ENCODE data around the gene USP3. TPM values are rescaled to one million over a fixed set of nuclear protein-coding genes. Genes with fewer than 3 reads are reported as not detected.

USP3 gene
- polyA plus RNA-seq, 4 donors: 24.7 to 36.1 (median 28.9) TPM

- H3K27me3 ChIP-seq (ENCODE audit: control insufficient read depth in 3 of 3, insufficient read depth in 3 of 3, low read length in 3 of 3): no peaks in the 10 kb centered on the region
- H3K36me3 ChIP-seq (ENCODE audit: control insufficient read depth in 3 of 3, insufficient read depth in 2 of 3, low read depth in 1 of 3, low read length in 3 of 3): no peaks in the 10 kb centered on the region
- H3K4me3 ChIP-seq (ENCODE audit: low read depth in 1 of 3, low read length in 3 of 3): no peak overlapping the region
- peaks cover 5 to 54% (median 11%) of the 10 kb centered on the region in 3 donors for H3K4me1 ChIP-seq (ENCODE audit: control insufficient read depth in 3 of 3, insufficient read depth in 2 of 3, low read depth in 1 of 3, low read length in 2 of 3)
- peaks cover 0 to 6% of the 10 kb centered on the region in 2 donors for H3K9me3 ChIP-seq (ENCODE audit: control insufficient read depth in 2 of 2, insufficient read depth in 1 of 2, low read depth in 1 of 2, low read length in 1 of 2)
- 3 to 34% (median 17%) methylated on average over 2 of the region's 2 CpGs for WGBS, 3 donors
- no peak for FAIRE-seq
- peak; percentile 62 to 83 for DNase-seq
- peak overlapping the region in 1 of 3 donors; percentile 82 for H3K27ac ChIP-seq (ENCODE audit: low read depth in 1 of 3, low read length in 2 of 3)
These were observed 42.3 kb upstream of the USP3 start for GRCh38 chr15:63462088-63462487.

- H3K4me3 ChIP-seq (ENCODE audit: low read depth in 1 of 3, low read length in 3 of 3): no peak overlapping the region
- no peaks in the 10 kb centered on the region for H3K27me3 ChIP-seq (ENCODE audit: control insufficient read depth in 3 of 3, insufficient read depth in 3 of 3, low read length in 3 of 3)
- DNase-seq: no peak
- FAIRE-seq: no peak
- H3K27ac ChIP-seq (ENCODE audit: low read depth in 1 of 3, low read length in 2 of 3): peak overlapping the region in 1 of 3 donors; percentile 44
- no peaks in the 10 kb centered on the region for H3K36me3 ChIP-seq (ENCODE audit: control insufficient read depth in 3 of 3, insufficient read depth in 2 of 3, low read depth in 1 of 3, low read length in 3 of 3)
- H3K9me3 ChIP-seq (ENCODE audit: control insufficient read depth in 2 of 2, insufficient read depth in 1 of 2, low read depth in 1 of 2, low read length in 1 of 2): peaks cover 0 to 6% of the 10 kb centered on the region in 2 donors
- H3K4me1 ChIP-seq (ENCODE audit: control insufficient read depth in 3 of 3, insufficient read depth in 2 of 3, low read depth in 1 of 3, low read length in 2 of 3): peaks cover 5 to 54% (median 11%) of the 10 kb centered on the region in 3 donors
These were observed 41.4 kb upstream of the USP3 start for GRCh38 chr15:63463036-63463435.

GRCh38 chr15:63463793-63464192 is 40.6 kb upstream of the USP3 start:
- H3K27me3 ChIP-seq (ENCODE audit: control insufficient read depth in 3 of 3, insufficient read depth in 3 of 3, low read length in 3 of 3): no peaks in the 10 kb centered on the region
- no peak overlapping the region for H3K27ac ChIP-seq (ENCODE audit: low read depth in 1 of 3, low read length in 2 of 3)
- H3K9me3 ChIP-seq (ENCODE audit: control insufficient read depth in 2 of 2, insufficient read depth in 1 of 2, low read depth in 1 of 2, low read length in 1 of 2): peaks cover 0 to under 1% of the 10 kb centered on the region in 2 donors
- no peak overlapping the region for H3K4me3 ChIP-seq (ENCODE audit: low read depth in 1 of 3, low read length in 3 of 3)
- H3K4me1 ChIP-seq (ENCODE audit: control insufficient read depth in 3 of 3, insufficient read depth in 2 of 3, low read depth in 1 of 3, low read length in 2 of 3): peaks cover 5 to 54% (median 11%) of the 10 kb centered on the region in 3 donors
- H3K36me3 ChIP-seq (ENCODE audit: control insufficient read depth in 3 of 3, insufficient read depth in 2 of 3, low read depth in 1 of 3, low read length in 3 of 3): no peaks in the 10 kb centered on the region
- 9 to 58% (median 26%) methylated on average over 5 of the region's 5 CpGs for WGBS, 3 donors
- DNase-seq (peak in 1 of 2 donors; percentile 57), FAIRE-seq (no peak)

DNA sequence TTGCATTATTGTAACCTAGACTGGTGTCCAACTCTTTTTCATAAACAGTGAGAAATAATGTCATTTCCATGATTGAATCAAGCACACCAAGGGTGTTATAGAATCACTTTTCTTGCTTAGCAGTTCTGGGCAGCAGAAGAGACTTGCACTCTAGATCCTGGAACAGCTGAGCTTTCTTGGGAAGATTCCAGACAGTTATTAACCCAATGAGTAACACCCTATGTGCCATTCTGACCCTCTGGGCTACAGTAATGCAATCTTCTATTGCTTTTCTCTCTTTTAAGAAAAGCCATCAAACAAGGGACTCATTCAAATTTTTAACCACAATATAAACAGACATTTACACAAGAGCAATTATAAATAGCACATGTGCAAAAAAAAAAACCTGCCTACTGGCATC is 39.3 kb upstream of the USP3 start:
- Histone ChIP-seq H3K4me1 (ENCODE audit: control insufficient read depth in 3 of 3, insufficient read depth in 2 of 3, low read depth in 1 of 3, low read length in 2 of 3) (peaks cover 5 to 50% (median 11%) of the 10 kb centered on the region in 3 donors), H3K4me3 (ENCODE audit: low read depth in 1 of 3, low read length in 3 of 3) (no peak overlapping the region), H3K27me3 (ENCODE audit: control insufficient read depth in 3 of 3, insufficient read depth in 3 of 3, low read length in 3 of 3) (no peaks in the 10 kb centered on the region), H3K27ac (ENCODE audit: low read depth in 1 of 3, low read length in 2 of 3) (no peak overlapping the region), H3K9me3 (ENCODE audit: control insufficient read depth in 2 of 2, insufficient read depth in 1 of 2, low read depth in 1 of 2, low read length in 1 of 2) (no peaks in the 10 kb centered on the region), H3K36me3 (ENCODE audit: control insufficient read depth in 3 of 3, insufficient read depth in 2 of 3, low read depth in 1 of 3, low read length in 3 of 3) (no peaks in the 10 kb centered on the region)
- FAIRE-seq (no peak), DNase-seq (peak in 1 of 2 donors; percentile 72)

DNA sequence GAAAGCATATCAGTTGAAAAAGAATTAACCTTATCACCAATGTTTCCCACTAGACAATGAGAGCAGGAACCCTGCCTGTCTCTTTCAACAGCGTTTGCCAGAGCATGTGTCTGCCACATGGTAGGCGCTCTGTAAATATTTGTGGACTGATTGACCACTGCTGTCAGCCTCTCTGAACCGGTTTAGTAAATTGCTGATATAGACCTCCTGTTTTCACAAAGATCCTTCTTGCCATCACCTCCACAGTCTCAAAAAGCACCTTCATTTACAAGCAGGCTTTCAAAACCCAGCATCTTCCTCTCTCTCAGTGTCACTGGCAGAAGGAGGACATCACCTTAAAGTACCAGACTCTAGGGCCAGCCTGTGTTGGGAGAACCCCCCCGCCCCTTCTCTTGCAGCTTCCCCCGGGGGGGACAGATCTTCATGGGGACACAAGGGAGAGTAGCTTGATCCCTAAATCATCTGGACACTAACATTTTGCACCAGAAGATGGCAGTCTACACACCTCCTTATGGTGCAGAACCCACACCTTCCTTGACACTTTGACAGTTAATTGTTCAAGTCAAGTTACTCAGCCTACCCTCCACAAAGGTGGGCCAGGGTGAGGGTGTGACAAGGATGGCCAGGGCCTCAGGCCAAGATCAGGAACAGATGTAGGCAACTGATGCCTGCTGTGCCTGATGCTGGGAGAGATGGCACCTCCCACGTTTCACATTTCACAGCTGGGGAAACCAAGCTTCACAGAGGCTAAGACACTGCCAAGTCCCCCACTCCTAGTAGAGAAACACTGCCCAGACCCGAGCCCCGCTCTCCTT is 37.8 kb upstream of the USP3 start:
- 11 to 28% (median 17%) methylated on average over 8 of the region's 8 CpGs for WGBS, 3 donors
- DNase-seq: peak; percentile 81
- Histone ChIP-seq H3K4me3 (ENCODE audit: low read depth in 1 of 3, low read length in 3 of 3) (no peak overlapping the region), H3K9me3 (ENCODE audit: control insufficient read depth in 2 of 2, insufficient read depth in 1 of 2, low read depth in 1 of 2, low read length in 1 of 2) (no peaks in the 10 kb centered on the region), H3K27me3 (ENCODE audit: control insufficient read depth in 3 of 3, insufficient read depth in 3 of 3, low read length in 3 of 3) (no peaks in the 10 kb centered on the region), H3K36me3 (ENCODE audit: control insufficient read depth in 3 of 3, insufficient read depth in 2 of 3, low read depth in 1 of 3, low read length in 3 of 3) (no peaks in the 10 kb centered on the region), H3K4me1 (ENCODE audit: control insufficient read depth in 3 of 3, insufficient read depth in 2 of 3, low read depth in 1 of 3, low read length in 2 of 3) (peaks cover 5 to 35% (median 11%) of the 10 kb centered on the region in 3 donors), H3K27ac (ENCODE audit: low read depth in 1 of 3, low read length in 2 of 3) (no peak overlapping the region)
- no peak for FAIRE-seq

- Histone ChIP-seq H3K27me3 (ENCODE audit: control insufficient read depth in 3 of 3, insufficient read depth in 3 of 3, low read length in 3 of 3) (no peaks in the 10 kb centered on the region), H3K9me3 (ENCODE audit: control insufficient read depth in 2 of 2, insufficient read depth in 1 of 2, low read depth in 1 of 2, low read length in 1 of 2) (no peaks in the 10 kb centered on the region), H3K4me3 (ENCODE audit: low read depth in 1 of 3, low read length in 3 of 3) (no peak overlapping the region), H3K4me1 (ENCODE audit: control insufficient read depth in 3 of 3, insufficient read depth in 2 of 3, low read depth in 1 of 3, low read length in 2 of 3) (peaks cover 6 to 26% (median 7%) of the 10 kb centered on the region in 3 donors), H3K36me3 (ENCODE audit: control insufficient read depth in 3 of 3, insufficient read depth in 2 of 3, low read depth in 1 of 3, low read length in 3 of 3) (no peaks in the 10 kb centered on the region), H3K27ac (ENCODE audit: low read depth in 1 of 3, low read length in 2 of 3) (no peak overlapping the region)
- WGBS, 3 donors: 74 to 86% (median 83%) methylated on average over 5 of the region's 5 CpGs
- FAIRE-seq: no peak
- no peak for DNase-seq
These were observed 35.2 kb upstream of the USP3 start for GRCh38 chr15:63469190-63469589.

- Histone ChIP-seq H3K27ac (ENCODE audit: low read depth in 1 of 3, low read length in 2 of 3) (no peak overlapping the region), H3K4me3 (ENCODE audit: low read depth in 1 of 3, low read length in 3 of 3) (no peak overlapping the region), H3K9me3 (ENCODE audit: control insufficient read depth in 2 of 2, insufficient read depth in 1 of 2, low read depth in 1 of 2, low read length in 1 of 2) (no peaks in the 10 kb centered on the region), H3K36me3 (ENCODE audit: control insufficient read depth in 3 of 3, insufficient read depth in 2 of 3, low read depth in 1 of 3, low read length in 3 of 3) (no peaks in the 10 kb centered on the region), H3K4me1 (ENCODE audit: control insufficient read depth in 3 of 3, insufficient read depth in 2 of 3, low read depth in 1 of 3, low read length in 2 of 3) (peaks cover 3 to 30% (median 10%) of the 10 kb centered on the region in 3 donors), H3K27me3 (ENCODE audit: control insufficient read depth in 3 of 3, insufficient read depth in 3 of 3, low read length in 3 of 3) (no peaks in the 10 kb centered on the region)
- DNase-seq (no peak), FAIRE-seq (no peak)
- 78 to 96% (median 94%) methylated on average over 2 of the region's 2 CpGs for WGBS, 3 donors
These were observed 34.4 kb upstream of the USP3 start for GRCh38 chr15:63469984-63470383.

DNA sequence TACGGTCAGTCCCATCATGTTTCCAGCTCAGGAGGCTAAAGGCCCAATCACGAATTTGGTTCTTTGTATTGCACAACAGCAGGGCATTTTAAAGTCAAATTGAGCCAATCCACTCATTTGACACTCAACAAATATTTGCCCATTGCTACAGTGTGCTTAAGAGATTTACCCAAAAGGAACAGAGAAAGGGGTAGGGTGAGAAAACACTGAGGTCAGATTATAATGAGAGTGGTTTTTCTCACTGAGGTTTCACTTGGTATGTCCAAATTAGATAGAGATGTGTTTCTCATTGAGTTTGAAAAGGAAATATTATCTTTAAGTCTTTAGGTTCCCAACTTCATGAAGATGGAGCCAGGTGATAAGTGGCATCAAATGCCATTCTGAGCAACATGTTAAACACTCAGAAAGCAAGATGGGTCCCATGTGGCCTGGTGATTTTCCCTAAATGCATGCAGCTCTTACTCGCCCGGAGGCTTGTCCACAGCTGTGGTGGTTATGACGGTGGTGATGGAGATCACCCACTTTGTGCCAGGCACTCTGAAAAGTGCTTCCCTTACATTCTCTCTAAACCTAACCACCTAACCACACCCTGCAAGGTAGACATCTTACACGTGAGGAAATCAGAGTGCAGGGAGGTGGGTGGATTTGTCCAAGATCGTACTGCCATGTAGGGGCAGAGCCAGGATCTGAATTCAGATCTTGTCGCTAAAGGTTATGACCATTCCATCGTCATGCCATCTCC is 31.2 kb upstream of the USP3 start:
- DNase-seq (no peak), FAIRE-seq (no peak)
- H3K4me3 ChIP-seq (ENCODE audit: low read depth in 1 of 3, low read length in 3 of 3): no peak overlapping the region
- H3K36me3 ChIP-seq (ENCODE audit: control insufficient read depth in 3 of 3, insufficient read depth in 2 of 3, low read depth in 1 of 3, low read length in 3 of 3): no peaks in the 10 kb centered on the region
- peak overlapping the region; percentile 78 to 90 (median 78) for H3K27ac ChIP-seq (ENCODE audit: low read depth in 1 of 3, low read length in 2 of 3)
- H3K4me1 ChIP-seq (ENCODE audit: control insufficient read depth in 3 of 3, insufficient read depth in 2 of 3, low read depth in 1 of 3, low read length in 2 of 3): peaks cover 6 to 40% (median 11%) of the 10 kb centered on the region in 3 donors
- 64 to 77% (median 67%) methylated on average over 9 of the region's 9 CpGs for whole genome bisulfite sequencing, 3 donors
- no peaks in the 10 kb centered on the region for H3K9me3 ChIP-seq (ENCODE audit: control insufficient read depth in 2 of 2, insufficient read depth in 1 of 2, low read depth in 1 of 2, low read length in 1 of 2)
- H3K27me3 ChIP-seq (ENCODE audit: control insufficient read depth in 3 of 3, insufficient read depth in 3 of 3, low read length in 3 of 3): no peaks in the 10 kb centered on the region
